A549 (cell line): ENCODE results near the gene SCO2. TPM values are rescaled to one million over a fixed set of nuclear protein-coding genes. Genes with fewer than 3 reads are reported as not detected.
A peak's percentile ranks its signal among the peaks of the same experiment; 100 is the strongest.

Experiments used
- ATAC-seq, 2 experiments: fragments of 200-7000 bp in 1 of 2; fragments of >200 bp in 1 of 2; cut with Nextera tagmentation in 1 of 2; cut with Tn5 transposase in 1 of 2; 3 replicates each; pipeline versions ENCODE4 v1.8.0 to v1.9.1; 2018 to 2020; ENCODE audit warnings: mild to moderate bottlenecking in 1 of 2, moderate library complexity in 1 of 2
- CTCF ChIA-PET: fragments of 300-600 bp; sonication (Branson Sonifier 250); formaldehyde crosslinking; extraction: SDS; loops from one replicate; lab custom pipeline; 2021; ENCODE audit warnings: antibody characterized with exemption, inconsistent platforms; lab: Yijun Ruan, JAX
- POLR2A ChIA-PET: fragments of 350-600 bp; formaldehyde crosslinking; extraction: SDS; loops from one replicate; lab custom pipeline; 2021; ENCODE audit warnings: antibody characterized with exemption, inconsistent platforms; lab: Yijun Ruan, JAX
- DNase-seq, 2 experiments: peaks; one replicate each; pipeline versions ENCODE4 v3.0.0 to v3.0.0-alpha.2; 2011 to 2016; ENCODE audit warnings: low read depth in 1 of 2, low spot score in 1 of 2
- FAIRE-seq: peaks from 2 replicates; lab custom pipeline; 2011; peaks lifted over from hg19 to GRCh38; lab: Jason Lieb, UNC
- H3K27ac ChIP-seq, 2 experiments: fragments of >200 bp; sonication (Bioruptor Twin); formaldehyde crosslinking; 3 replicates each; pipeline ENCODE4 v1.5.1; 2016 to 2017
- H3K4me1 ChIP-seq: fragments of >200 bp; sonication (Bioruptor Twin); formaldehyde crosslinking; 3 replicates; pipeline ENCODE4 v1.6.1; 2016
- H3K4me2 ChIP-seq: fragments of >200 bp; sonication (Bioruptor Twin); formaldehyde crosslinking; 3 replicates; pipeline ENCODE4 v1.6.1; 2016
- H3K4me3 ChIP-seq: fragments of >200 bp; sonication (Bioruptor Twin); formaldehyde crosslinking; 3 replicates; pipeline ENCODE4 v1.5.1; 2016
- H3K9me3 ChIP-seq: fragments of >200 bp; sonication (Bioruptor Twin); formaldehyde crosslinking; 3 replicates; pipeline ENCODE4 v1.6.1; 2016
- BCL3 ChIP-seq: fragments of >200 bp; sonication (Bioruptor Twin); formaldehyde crosslinking; IDR thresholded peaks from 3 replicates; pipeline ENCODE4 v1.6.1; 2016
- BHLHE40 ChIP-seq: IDR thresholded peaks from 2 replicates; pipeline ENCODE4 v1.6.1; 2012; ENCODE audit warnings: low read depth, low read length, inconsistent platforms
- CHD4 ChIP-seq: fragments of 200-600 bp; sonication (generic); IDR thresholded peaks from 2 replicates; pipeline ENCODE4 v1.6.1; 2016; ENCODE audit warnings: antibody characterized with exemption, mild to moderate bottlenecking, borderline replicate concordance
- ELK1 ChIP-seq: fragments of 150-350 bp; IDR thresholded peaks from 2 replicates; pipeline ENCODE4 v1.6.1; 2014; ENCODE audit warnings: low read depth, mild to moderate bottlenecking, low read length
- FOXS1 ChIP-seq: fragments of 250-450 bp; sonication (Bioruptor Pico); IDR thresholded peaks from 2 replicates; pipeline ENCODE4 v1.5.0; 2020; ENCODE audit warnings: mild to moderate bottlenecking, moderate library complexity
- HDAC2 ChIP-seq: fragments of 200-600 bp; sonication (generic); IDR thresholded peaks from 2 replicates; pipeline ENCODE4 v1.6.1; 2016
- JUN ChIP-seq, 2 experiments: fragments of >200 bp; sonication (Bioruptor Twin); formaldehyde crosslinking; IDR thresholded peaks; 2 replicates in 1 of 2; 3 replicates in 1 of 2; pipeline ENCODE4 v1.6.1; 2016 to 2017
- JUNB ChIP-seq: fragments of >200 bp; sonication (Bioruptor Twin); formaldehyde crosslinking; IDR thresholded peaks from 2 replicates; pipeline ENCODE4 v1.6.1; 2016
- KDM5A ChIP-seq: fragments of 200-600 bp; sonication (generic); IDR thresholded peaks from 2 replicates; pipeline ENCODE4 v1.6.1; 2016; ENCODE audit warnings: antibody characterized with exemption, mild to moderate bottlenecking
- MAX ChIP-seq: IDR thresholded peaks from 2 replicates; pipeline ENCODE4 v1.6.1; 2012
- MAZ ChIP-seq: fragments of 150-350 bp; IDR thresholded peaks from 2 replicates; pipeline ENCODE4 v1.6.1; 2014; ENCODE audit warnings: antibody characterized with exemption, low read depth, low read length, borderline replicate concordance
- PHF8 ChIP-seq: fragments of 200-600 bp; sonication (generic); IDR thresholded peaks from 2 replicates; pipeline ENCODE4 v1.6.1; 2016; ENCODE audit warnings: low read depth, mild to moderate bottlenecking, antibody characterized with exemption, moderate library complexity, borderline replicate concordance
- POLR2A ChIP-seq: IDR thresholded peaks from 2 replicates; pipeline ENCODE4 v1.6.1; 2012; ENCODE audit warnings: mild to moderate bottlenecking, low read length
- RAD21 ChIP-seq, 2 experiments: fragments of >200 bp in 1 of 2; sonication (Bioruptor Twin) in 1 of 2; formaldehyde crosslinking in 1 of 2; IDR thresholded peaks in 1 of 2; conservative IDR thresholded peaks in 1 of 2; 2 replicates in 1 of 2; 3 replicates in 1 of 2; pipeline ENCODE4 v1.6.1; 2012 to 2018; ENCODE audit warnings: inconsistent platforms in 1 of 2
- USF2 ChIP-seq: fragments of 450-650 bp; IDR thresholded peaks from 2 replicates; pipeline ENCODE4 v1.6.1; 2014; ENCODE audit warnings: antibody characterized with exemption
- ZC3H11A ChIP-seq: fragments of 450-650 bp; IDR thresholded peaks from 2 replicates; pipeline ENCODE4 v1.6.1; 2014; ENCODE audit warnings: antibody characterized with exemption, mild to moderate bottlenecking
- ZNF302 ChIP-seq: fragments of 250-450 bp; sonication (Bioruptor Pico); IDR thresholded peaks from 2 replicates; pipeline ENCODE4 v1.9.0; 2021; ENCODE audit warnings: inconsistent platforms, mild to moderate bottlenecking, moderate library complexity
- ZSCAN20 ChIP-seq: fragments of 250-450 bp; sonication (Bioruptor Pico); IDR thresholded peaks from 2 replicates; pipeline ENCODE4 v1.8.0; 2022; ENCODE audit warnings: mild to moderate bottlenecking, moderate library complexity
- WGBS: methylation state at CpG from one replicate; pipeline ENCODE4 v1.1.6; 2017; ENCODE audit errors: missing lambda C conversion rate; 5-methylcytosine and 5-hydroxymethylcytosine counted together
- polyA plus RNA-seq, 4 experiments: library from polyadenylated mRNA; depleted of rRNA in 3 of 4; stranded (reverse); fragments of >200 nt; fragmentation: RNase III in 1 of 4; extraction: RNeasy Plus Mini Kit Qiagen cat#74134 plus additional on column Dnase treatment in 1 of 4; gene quantifications; 2 replicates in 3 of 4; 3 replicates in 1 of 4; pipeline ENCODE4 v1.2.3, GENCODE V29; 2011 to 2017

SCO2 gene
- polyA plus RNA-seq, 2 of the 4 experiments (the other 2 are of a cell fraction): 0.37 to 1.7 TPM

- no peak for TF ChIP-seq MAX
- TF ChIP-seq, all 56 proteins: peak for 0
Observed at GRCh38 chr22:50476868-50477267, 48.5 kb downstream of the SCO2 start (continued).

GRCh38 chr22:50475652-50476002, 49.8 kb downstream of the SCO2 start:
- CTCF ChIA-PET: no interaction called here
- H3K4me3 ChIP-seq: peak overlapping the region; percentile 76; the same call in 2 of the 3 replicates
- TF ChIP-seq ZSCAN20 (CRISPR knock-in tag) (no peak), ZC3H11A (no peak), JUNB (no peak), ELK1 (no peak), BHLHE40 (no peak), HDAC2 (no peak), CHD4 (no peak), USF2 (no peak), FOXS1 (CRISPR knock-in tag) (no peak), MAZ (no peak), KDM5A (no peak), PHF8 (no peak), ZNF302 (CRISPR knock-in tag) (no peak)
- TF ChIP-seq, all 56 proteins: peak for 0
- POLR2A ChIA-PET: no interaction called here
- Histone ChIP-seq H3K27ac (peak overlapping the region; percentile 86 to 96; a peak in 5 of 6 replicates), H3K9me3 (no peaks in the 10 kb centered on the region), H3K4me2 (peak overlapping the region; percentile 90), H3K4me1 (peaks cover 9% of the 10 kb centered on the region; the same call in 1 of the 3 replicates)
- 98% methylated on average over 6 of the region's 6 CpGs for WGBS
- DNase-seq (no peak), ATAC-seq (peak in 1 of 2 experiments; percentile 3; a peak in 1 of 6 replicates), FAIRE-seq (no peak)

GRCh38 chr22:50474710-50475651, 50.4 kb downstream of the SCO2 start, which contains the start of gene SBF1:
Gene SBF1, minus strand, starts transcription at chr22:50475035. Its CDS starts 195 bp downstream, at chr22:50474840.
- 22% methylated on average over 7 of the region's 97 CpGs for WGBS
- TF ChIP-seq POLR2A: peak; percentile 69
- TF ChIP-seq RAD21 (conservative IDR thresholded peaks at IDR 0.05 in 1 of 2, IDR thresholded peaks at IDR 0.05 in 1 of 2): no peak
- TF ChIP-seq BCL3: 0 out of 3 replicates have a peak, but pooled peaks have one; percentile 46
- TF ChIP-seq JUN (IDR thresholded peaks at IDR 0.05): peak in 1 of 2 experiments; percentile 40; a peak in 1 of 5 replicates
- Histone ChIP-seq H3K4me3 (peak within 1 kb of the TSS; percentile 76), H3K9me3 (no peaks in the 10 kb centered on the region), H3K4me2 (peak within 1 kb of the TSS; percentile 90), H3K4me1 (peaks cover 15% of the 10 kb centered on the region; the same call in 1 of the 3 replicates), H3K27ac (peak within 1 kb of the TSS; percentile 86 to 96)
- ChIA-PET POLR2A (no interaction called here), CTCF (no interaction called here)
- peak; percentile 82 to 86 for DNase-seq
- no peak for FAIRE-seq
- peak; percentile 84 to 94 for ATAC-seq
